ENCODE data around the gene ALB.
"Not testable (repeated sequence)": the region's sequence is repeated elsewhere in the genome, so short reads cannot be mapped to it uniquely, and the experiment has no call there.

The ALB gene

GRCh38 chr4:73404042-73404441 is at the start of gene ALB:
Gene ALB (plus strand): TSS chr4:73404287. CDS start chr4:73404328, 41 bp downstream.
- DNase-seq = no peak

GRCh38 chr4:73357174-73357573 is 46.9 kb upstream of the ALB start:
- DNase-seq = not testable (repeated sequence)

- DNase-seq = not testable (repeated sequence)
Observed at GRCh38 chr4:73369506-73370199, 34.4 kb upstream of the ALB start.

DNA sequence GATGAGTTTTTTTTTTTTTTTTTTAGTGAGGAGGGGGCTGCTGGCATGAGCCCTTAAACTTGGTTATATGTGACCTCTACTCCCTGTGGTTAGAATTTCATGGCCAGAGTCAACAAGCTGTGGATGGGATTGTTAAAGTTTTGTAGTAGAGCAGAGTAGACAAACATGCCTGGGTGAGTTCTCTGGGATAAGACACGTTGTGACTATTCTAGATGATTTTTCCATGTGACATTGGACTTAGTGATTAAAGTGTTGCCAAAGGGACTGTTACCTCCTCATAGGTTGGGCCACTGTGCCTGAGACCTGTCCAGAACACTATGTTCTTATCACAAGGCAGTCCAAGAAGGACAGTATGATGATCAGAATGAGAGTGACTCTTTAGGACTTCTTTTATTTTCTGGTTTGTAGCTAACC is 28.8 kb upstream of the ALB start:
- no peak for DNase-seq

- DNase-seq = no peak
Observed at GRCh38 chr4:73376251-73376650, 27.8 kb upstream of the ALB start.

GRCh38 chr4:73376976-73377375 is 27.1 kb upstream of the ALB start:
- no peak for DNase-seq

DNA sequence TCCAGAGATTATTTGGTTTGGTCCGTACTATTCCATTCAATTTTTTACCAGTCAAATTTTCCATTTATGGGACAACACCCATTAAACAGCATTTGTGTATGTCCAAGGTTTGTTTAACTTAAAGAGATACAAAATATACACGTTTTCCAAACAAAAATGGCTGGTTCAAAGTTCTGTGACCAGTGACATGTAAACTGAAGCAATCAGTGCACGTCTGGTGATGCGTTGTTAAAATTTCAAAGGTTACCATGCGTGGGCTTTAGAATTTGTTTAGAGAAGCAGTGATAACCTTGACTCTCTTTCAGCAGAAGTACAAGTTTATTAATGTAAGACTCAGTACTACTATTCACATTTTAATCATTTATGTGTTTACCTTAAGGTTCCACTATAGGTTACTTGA is 25.2 kb upstream of the ALB start:
- DNase-seq = no peak

DNA sequence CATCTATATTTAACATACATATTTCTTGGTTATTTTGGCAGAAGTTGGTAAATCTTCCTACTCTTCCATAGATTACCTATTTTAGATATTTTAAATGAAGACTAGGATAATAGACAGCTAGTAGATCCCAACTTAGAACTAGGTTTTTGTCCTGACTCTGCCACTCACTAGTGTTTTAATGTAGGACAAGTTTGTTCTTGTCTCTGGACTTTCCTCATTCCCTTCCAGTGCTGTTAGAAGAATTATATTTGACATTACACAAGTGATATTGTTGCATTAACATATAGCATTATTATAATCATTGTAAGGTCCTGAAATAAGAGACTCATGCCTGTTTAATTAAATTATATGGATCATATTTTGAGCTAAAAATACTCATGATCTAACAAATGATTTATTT is 24.1 kb upstream of the ALB start:
- DNase-seq = no peak

- no peak for DNase-seq
Observed at GRCh38 chr4:73381214-73381613, 22.9 kb upstream of the ALB start.

DNA sequence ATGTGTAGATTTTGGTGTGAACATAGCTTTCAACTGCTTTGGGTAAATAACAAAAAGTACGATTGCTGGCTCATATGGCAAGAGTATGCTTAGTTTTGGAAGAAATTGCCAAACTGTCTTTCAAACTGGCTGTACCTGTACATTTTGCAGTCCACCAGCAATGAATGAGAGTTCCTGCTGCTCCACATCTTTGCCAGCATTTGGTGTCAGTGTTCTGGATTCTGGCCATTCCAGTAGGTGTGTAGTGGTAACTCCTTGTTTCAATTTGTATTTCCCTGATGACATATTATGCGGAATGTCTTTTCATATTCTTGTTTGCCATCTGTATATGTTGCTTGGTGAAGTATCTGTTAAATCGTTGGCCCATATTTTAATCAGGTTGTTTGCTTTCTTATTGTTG is 20.6 kb upstream of the ALB start:
- DNase-seq = no peak

- no peak for DNase-seq
Observed at GRCh38 chr4:73387552-73387951, 16.5 kb upstream of the ALB start.

GRCh38 chr4:73388887-73389286 is 15.2 kb upstream of the ALB start:
- DNase-seq = no peak

GRCh38 chr4:73389663-73390062 is 14.4 kb upstream of the ALB start:
- not testable (repeated sequence) for DNase-seq

DNA sequence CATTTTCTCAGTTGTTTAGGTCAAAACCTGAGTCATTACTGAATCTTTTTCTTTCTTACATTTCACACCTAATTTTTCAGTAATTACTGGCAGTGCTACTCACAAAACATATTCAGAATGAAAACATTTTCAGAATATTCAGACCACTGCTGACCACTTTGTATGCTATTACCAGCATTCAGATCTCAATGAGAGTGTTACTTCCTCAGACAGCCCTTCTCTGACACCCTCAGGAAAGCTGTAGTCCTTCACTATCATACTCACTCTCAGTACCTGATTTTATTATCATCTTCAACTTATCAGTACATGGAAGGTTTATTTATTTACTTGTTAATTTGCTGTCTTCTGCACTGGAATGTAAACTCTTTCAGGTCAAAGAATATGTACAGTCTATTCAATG is 12.3 kb upstream of the ALB start:
- DNase-seq = no peak

DNA sequence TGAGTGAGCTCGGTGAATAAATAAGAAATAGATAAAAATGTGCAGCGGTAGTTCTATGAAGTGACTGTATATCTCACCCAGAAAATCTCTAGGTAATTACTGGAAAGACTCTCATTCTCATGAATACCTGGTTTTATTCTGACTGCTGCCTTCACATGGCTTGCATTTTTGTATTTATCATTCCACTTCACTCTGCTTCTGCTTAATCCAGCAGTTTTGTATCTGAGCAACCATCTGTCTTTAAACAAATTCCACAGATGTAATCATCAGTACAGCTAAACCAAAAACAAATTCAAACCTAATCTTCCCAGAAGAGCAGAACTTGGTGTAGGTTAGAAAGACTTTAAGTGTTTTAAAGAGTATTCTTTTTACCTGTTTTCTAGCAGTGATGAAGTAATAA is 11.2 kb upstream of the ALB start:
- no peak for DNase-seq

DNA sequence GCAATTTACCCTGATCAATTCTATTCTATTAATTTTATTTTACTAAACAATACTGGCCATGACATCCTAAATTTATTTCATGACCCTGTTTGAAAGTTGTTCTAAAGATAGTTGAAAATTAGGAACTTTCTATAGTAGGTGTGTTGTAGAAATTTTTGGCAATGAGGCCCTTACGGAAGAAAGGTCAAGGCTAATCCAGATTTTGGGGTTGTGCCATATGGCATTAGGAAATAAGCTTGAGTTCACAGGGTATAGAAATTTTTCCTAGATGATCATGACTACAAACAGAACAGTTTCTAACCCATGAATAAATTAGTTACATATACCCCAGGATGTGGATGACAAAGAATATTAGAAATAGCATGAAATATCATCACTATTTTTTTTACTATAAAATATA is 7.8 kb upstream of the ALB start:
- DNase-seq = no peak

- DNase-seq = no peak
Observed at GRCh38 chr4:73396993-73397972, 6.8 kb upstream of the ALB start.

DNA sequence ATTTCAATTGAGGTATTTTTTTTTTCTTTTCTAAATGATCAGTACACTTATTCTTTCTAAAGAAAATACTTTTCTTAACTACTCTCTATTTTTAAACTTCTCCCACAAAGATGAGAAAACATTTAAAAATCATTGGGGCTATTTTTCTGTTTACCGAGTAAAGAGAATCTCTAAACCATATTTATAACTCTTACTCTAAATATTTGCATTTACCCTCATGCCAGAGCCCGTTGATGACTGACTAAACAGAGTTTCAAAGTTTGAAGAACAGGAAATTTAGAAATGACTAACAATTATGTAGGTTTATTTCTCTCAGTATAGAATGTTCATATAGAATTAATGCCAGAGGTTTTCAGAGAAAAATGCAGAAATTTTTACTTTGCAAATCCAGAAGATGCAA is 2.7 kb upstream of the ALB start:
- DNase-seq = no peak

GRCh38 chr4:73404457-73404856 is 370 bp downstream of the ALB start:
- no peak for DNase-seq

DNA sequence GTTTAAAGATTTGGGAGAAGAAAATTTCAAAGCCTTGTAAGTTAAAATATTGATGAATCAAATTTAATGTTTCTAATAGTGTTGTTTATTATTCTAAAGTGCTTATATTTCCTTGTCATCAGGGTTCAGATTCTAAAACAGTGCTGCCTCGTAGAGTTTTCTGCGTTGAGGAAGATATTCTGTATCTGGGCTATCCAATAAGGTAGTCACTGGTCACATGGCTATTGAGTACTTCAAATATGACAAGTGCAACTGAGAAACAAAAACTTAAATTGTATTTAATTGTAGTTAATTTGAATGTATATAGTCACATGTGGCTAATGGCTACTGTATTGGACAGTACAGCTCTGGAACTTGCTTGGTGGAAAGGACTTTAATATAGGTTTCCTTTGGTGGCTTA is 1.1 kb downstream of the ALB start:
- DNase-seq = no peak

DNA sequence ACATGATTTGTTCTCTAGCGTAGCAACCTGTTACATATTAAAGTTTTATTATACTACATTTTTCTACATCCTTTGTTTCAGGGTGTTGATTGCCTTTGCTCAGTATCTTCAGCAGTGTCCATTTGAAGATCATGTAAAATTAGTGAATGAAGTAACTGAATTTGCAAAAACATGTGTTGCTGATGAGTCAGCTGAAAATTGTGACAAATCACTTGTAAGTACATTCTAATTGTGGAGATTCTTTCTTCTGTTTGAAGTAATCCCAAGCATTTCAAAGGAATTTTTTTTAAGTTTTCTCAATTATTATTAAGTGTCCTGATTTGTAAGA is 2.4 kb downstream of the ALB start:
- DNase-seq = no peak

DNA sequence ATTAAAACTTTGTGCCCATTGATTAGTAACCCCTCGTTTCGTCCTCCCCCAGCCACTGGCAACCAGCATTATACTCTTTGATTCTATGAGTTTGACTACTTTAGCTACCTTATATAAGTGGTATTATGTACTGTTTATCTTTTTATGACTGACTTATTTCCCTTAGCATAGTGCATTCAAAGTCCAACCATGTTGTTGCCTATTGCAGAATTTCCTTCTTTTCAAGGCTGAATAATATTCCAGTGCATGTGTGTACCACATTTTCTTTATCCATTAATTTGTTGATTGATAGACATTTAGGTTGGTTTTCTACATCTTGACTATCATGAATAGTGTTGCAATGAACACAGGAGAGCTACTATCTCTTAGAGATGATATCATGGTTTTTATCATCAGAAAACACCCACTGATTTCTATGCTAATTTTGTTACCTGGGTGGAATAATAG is 3.2 kb downstream of the ALB start:
- no peak for DNase-seq

- no peak for DNase-seq
Observed at GRCh38 chr4:73408181-73408867, 4.2 kb downstream of the ALB start.

All from NCI-H1417 treated with DMSO at 0.1 percent for 48 hours (cell line).